Smooth muscle cell (in vitro differentiated cells): ENCODE data around the gene FXR2. TPM values are rescaled to one million over a fixed set of nuclear protein-coding genes. Genes with fewer than 3 reads are reported as not detected.
A peak's percentile ranks its signal among the peaks of the same experiment; 100 is the strongest.

Experiments used
- DNase-seq: peaks from one replicate; lab custom pipeline; 2025; ENCODE audit not compliant: unreplicated experiment; lab: John Stamatoyannopoulos, UW
- H2AFZ ChIP-seq: fragments of 200-600 bp; sonication (generic); 2 replicates; pipeline ENCODE4 v1.6.0; 2016; ENCODE audit warnings: antibody characterized with exemption, low read depth, mild to moderate bottlenecking
- H3F3A ChIP-seq: fragments of 200-600 bp; sonication (generic); 2 replicates; pipeline ENCODE4 v1.6.0; 2017; ENCODE audit warnings: antibody characterized with exemption, low read depth
- H3K27ac ChIP-seq: fragments of 200-600 bp; sonication (generic); 2 replicates; pipeline ENCODE4 v1.5.1; 2016; ENCODE audit warnings: low read depth, mild to moderate bottlenecking
- H3K27me3 ChIP-seq: fragments of 200-600 bp; sonication (generic); 2 replicates; pipeline ENCODE4 v1.6.1; 2016; ENCODE audit warnings: low read depth, mild to moderate bottlenecking
- H3K36me3 ChIP-seq: fragments of 200-600 bp; sonication (generic); 2 replicates; pipeline ENCODE4 v1.5.1; 2016; ENCODE audit warnings: low read depth
- H3K4me1 ChIP-seq: fragments of 200-600 bp; sonication (generic); 2 replicates; pipeline ENCODE4 v1.5.1; 2016; ENCODE audit warnings: low read depth
- H3K4me2 ChIP-seq: fragments of 200-600 bp; sonication (generic); 2 replicates; pipeline ENCODE4 v1.6.0; 2016; ENCODE audit warnings: mild to moderate bottlenecking
- H3K4me3 ChIP-seq: fragments of 200-600 bp; sonication (generic); 2 replicates; pipeline ENCODE4 v1.5.1; 2016; ENCODE audit warnings: mild to moderate bottlenecking
- H3K79me2 ChIP-seq: fragments of 200-600 bp; sonication (generic); 2 replicates; pipeline ENCODE4 v1.6.0; 2016; ENCODE audit warnings: low read depth, mild to moderate bottlenecking
- H3K9ac ChIP-seq: fragments of 200-600 bp; sonication (generic); 2 replicates; pipeline ENCODE4 v1.6.0; 2016; ENCODE audit warnings: low read depth
- H3K9me3 ChIP-seq: fragments of 200-600 bp; sonication (generic); replicated peaks from 2 replicates; pipeline ENCODE4 v1.5.1; 2016; ENCODE audit warnings: low read depth
- H4K20me1 ChIP-seq: fragments of 200-600 bp; sonication (generic); 2 replicates; pipeline ENCODE4 v1.6.0; 2016; ENCODE audit warnings: low read depth
- CTCF ChIP-seq: fragments of 200-600 bp; sonication (generic); IDR thresholded peaks from 2 replicates; pipeline ENCODE4 v1.5.1; 2017; ENCODE audit warnings: borderline replicate concordance, mild to moderate bottlenecking, antibody characterized with exemption; ENCODE audit not compliant: insufficient read depth, poor library complexity, severe bottlenecking
- WGBS: methylation state at CpG from one replicate; pipeline ENCODE4 v1.1.7; 2016; ENCODE audit warnings: low lambda C conversion rate; 5-methylcytosine and 5-hydroxymethylcytosine counted together
- polyA plus RNA-seq: library from polyadenylated mRNA; unstranded; fragments of >200 nt; fragmentation: Nextera tagmentation; extraction: Ambion mirVana; gene quantifications from 2 replicates; pipeline ENCODE4 v1.2.1, GENCODE V29; 2016
- total RNA-seq: library from RNA; depleted of rRNA; stranded (reverse); fragments of >200 nt; gene quantifications from 2 replicates; pipeline ENCODE4 v1.2.3, GENCODE V29; 2014

FXR2 gene
- total and polyA plus RNA-seq, 2 experiments from 2014 or later, result 22.8 to 50.6 TPM

GRCh38 chr17:7636163-7636562 lies 21.5 kb upstream of the FXR2 start:
- Histone ChIP-seq H3K4me2 (no peak overlapping the region), H3K36me3 (no peaks in the 10 kb centered on the region), H3K9me3 (no peaks in the 10 kb centered on the region), H3K79me2 (no peaks in the 10 kb centered on the region), H3K27ac (no peak overlapping the region), H3F3A (no peaks in the 10 kb centered on the region), H3K9ac (no peak overlapping the region), H4K20me1 (no peaks in the 10 kb centered on the region), H3K4me1 (no peaks in the 10 kb centered on the region), H3K4me3 (no peak overlapping the region), H3K27me3 (no peaks in the 10 kb centered on the region), H2AFZ (no peak overlapping the region)
- WGBS, result 86% methylated on average over 3 of the region's 5 CpGs
- no peak for TF ChIP-seq CTCF
- no peak for DNase-seq

GRCh38 chr17:7634384-7634783 lies 19.7 kb upstream of the FXR2 start:
- peak; percentile 50 for TF ChIP-seq CTCF
- no peaks in the 10 kb centered on the region for H4K20me1 ChIP-seq
- H3K4me3 ChIP-seq, result no peak overlapping the region
- H3K27ac ChIP-seq, result no peak overlapping the region
- DNase-seq, result peak; percentile 29
- H2AFZ ChIP-seq, result peak overlapping the region; percentile 54
- no peaks in the 10 kb centered on the region for H3K4me1 ChIP-seq
- no peaks in the 10 kb centered on the region for H3K9me3 ChIP-seq
- 49% methylated on average over 5 of the region's 5 CpGs for WGBS
- H3K27me3 ChIP-seq, result no peaks in the 10 kb centered on the region
- H3K79me2 ChIP-seq, result no peaks in the 10 kb centered on the region
- H3F3A ChIP-seq, result no peaks in the 10 kb centered on the region
- peak overlapping the region; percentile 52 for H3K4me2 ChIP-seq
- H3K9ac ChIP-seq, result no peak overlapping the region
- H3K36me3 ChIP-seq, result no peaks in the 10 kb centered on the region

- H3K9me3 ChIP-seq, result no peaks in the 10 kb centered on the region
- WGBS, result 77% methylated on average over 2 of the region's 2 CpGs
- no peak overlapping the region for H3K4me2 ChIP-seq
- H3K36me3 ChIP-seq, result no peaks in the 10 kb centered on the region
- H3K9ac ChIP-seq, result no peak overlapping the region
- no peak overlapping the region for H2AFZ ChIP-seq
- H3K27ac ChIP-seq, result no peak overlapping the region
- TF ChIP-seq CTCF, result no peak
- no peak overlapping the region for H3K4me3 ChIP-seq
- DNase-seq, result no peak
- no peaks in the 10 kb centered on the region for H3F3A ChIP-seq
- H4K20me1 ChIP-seq, result no peaks in the 10 kb centered on the region
- no peaks in the 10 kb centered on the region for H3K4me1 ChIP-seq
- no peaks in the 10 kb centered on the region for H3K27me3 ChIP-seq
- H3K79me2 ChIP-seq, result no peaks in the 10 kb centered on the region
Measured at GRCh38 chr17:7633093-7633492, 18.4 kb upstream of the FXR2 start.

- Histone ChIP-seq H3K4me2 (no peak overlapping the region), H3K79me2 (no peaks in the 10 kb centered on the region), H3K27ac (no peak overlapping the region), H3K36me3 (no peaks in the 10 kb centered on the region), H3K4me1 (no peaks in the 10 kb centered on the region), H3K9me3 (no peaks in the 10 kb centered on the region), H4K20me1 (no peaks in the 10 kb centered on the region), H3K27me3 (no peaks in the 10 kb centered on the region), H3K4me3 (no peak overlapping the region), H2AFZ (peak overlapping the region; percentile 38), H3K9ac (no peak overlapping the region), H3F3A (no peaks in the 10 kb centered on the region)
- 36% methylated on average over 6 of the region's 6 CpGs for WGBS
- DNase-seq, result no peak
- TF ChIP-seq CTCF, result peak; percentile 43
Measured at GRCh38 chr17:7632492-7632894, 17.8 kb upstream of the FXR2 start.
